ENCODE measurements around the gene TLE4.

The TLE4 gene

DNA sequence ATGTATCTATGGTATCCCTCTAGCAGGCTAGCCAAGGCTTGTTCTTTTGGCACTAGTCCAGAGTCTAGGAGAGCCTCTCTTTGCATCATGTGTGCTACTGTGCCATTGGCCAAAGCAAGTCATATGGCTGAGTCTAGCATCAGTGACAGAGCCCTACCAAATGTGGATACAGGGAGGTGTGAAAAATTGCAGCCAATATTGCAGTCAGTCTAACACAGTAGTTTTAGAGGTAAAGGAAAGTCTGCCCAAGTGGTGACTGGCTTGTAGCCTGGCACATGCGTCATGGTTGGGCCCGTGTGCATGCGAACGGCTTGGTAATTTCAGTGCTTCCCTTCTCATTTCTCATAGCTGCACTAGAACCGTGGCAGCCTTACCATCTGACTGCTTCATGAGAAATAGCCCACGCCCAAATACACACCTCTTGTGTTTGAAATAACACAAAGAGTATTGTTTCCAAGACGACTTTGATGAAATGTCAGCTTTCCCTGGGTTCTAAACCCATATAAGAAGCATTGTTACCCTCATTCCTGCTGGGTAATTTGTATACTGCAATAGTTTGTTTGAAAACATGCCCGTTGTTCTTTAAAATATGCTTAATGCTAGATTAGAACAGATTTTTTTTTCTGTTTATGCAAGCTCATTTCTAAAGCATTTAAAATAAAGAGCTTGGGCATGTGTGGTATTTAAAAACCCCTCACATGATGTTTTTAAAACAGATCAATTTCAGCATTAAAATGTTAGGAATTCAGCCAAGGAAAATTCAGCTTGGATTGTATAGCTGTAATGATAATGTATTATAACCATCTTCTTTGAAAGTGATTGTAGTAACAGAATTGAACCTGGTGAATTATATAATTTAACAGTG is 113.2 kb downstream of the TLE4 start:
- TF ChIP-seq, protein P1, sequence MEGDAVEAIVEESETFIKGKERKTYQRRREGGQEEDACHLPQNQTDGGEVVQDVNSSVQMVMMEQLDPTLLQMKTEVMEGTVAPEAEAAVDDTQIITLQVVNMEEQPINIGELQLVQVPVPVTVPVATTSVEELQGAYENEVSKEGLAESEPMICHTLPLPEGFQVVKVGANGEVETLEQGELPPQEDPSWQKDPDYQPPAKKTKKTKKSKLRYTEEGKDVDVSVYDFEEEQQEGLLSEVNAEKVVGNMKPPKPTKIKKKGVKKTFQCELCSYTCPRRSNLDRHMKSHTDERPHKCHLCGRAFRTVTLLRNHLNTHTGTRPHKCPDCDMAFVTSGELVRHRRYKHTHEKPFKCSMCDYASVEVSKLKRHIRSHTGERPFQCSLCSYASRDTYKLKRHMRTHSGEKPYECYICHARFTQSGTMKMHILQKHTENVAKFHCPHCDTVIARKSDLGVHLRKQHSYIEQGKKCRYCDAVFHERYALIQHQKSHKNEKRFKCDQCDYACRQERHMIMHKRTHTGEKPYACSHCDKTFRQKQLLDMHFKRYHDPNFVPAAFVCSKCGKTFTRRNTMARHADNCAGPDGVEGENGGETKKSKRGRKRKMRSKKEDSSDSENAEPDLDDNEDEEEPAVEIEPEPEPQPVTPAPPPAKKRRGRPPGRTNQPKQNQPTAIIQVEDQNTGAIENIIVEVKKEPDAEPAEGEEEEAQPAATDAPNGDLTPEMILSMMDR (IDR thresholded peaks at IDR 0.05) = no peak
- TF ChIP-seq ZFX (IDR thresholded peaks at IDR 0.05; ENCODE audit: borderline replicate concordance) = no peak
- no peak overlapping the region for H3K27ac ChIP-seq

DNA sequence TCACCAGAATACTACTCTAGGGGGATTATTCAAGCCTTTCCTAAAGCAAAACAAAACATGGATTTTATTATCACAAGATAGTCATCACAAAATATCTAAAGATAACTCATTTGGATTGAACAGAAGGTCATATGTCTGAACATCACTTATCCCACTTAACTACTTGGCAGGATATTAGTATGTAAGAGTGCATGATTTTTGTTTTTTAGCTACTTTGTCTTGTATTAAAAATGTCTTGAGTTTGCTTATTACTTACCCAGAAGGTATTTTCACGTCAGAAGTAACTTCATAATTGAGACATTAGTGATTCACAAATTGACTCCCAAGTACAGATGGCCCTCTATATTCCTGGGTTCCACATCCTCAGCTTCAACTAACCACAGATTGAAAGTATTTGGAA is 113.8 kb downstream of the TLE4 start:
- TF ChIP-seq ZFX (IDR thresholded peaks at IDR 0.05; ENCODE audit: borderline replicate concordance) = no peak
- TF ChIP-seq, protein P1 (IDR thresholded peaks at IDR 0.05) = no peak
- no peak overlapping the region for H3K27ac ChIP-seq

DNA sequence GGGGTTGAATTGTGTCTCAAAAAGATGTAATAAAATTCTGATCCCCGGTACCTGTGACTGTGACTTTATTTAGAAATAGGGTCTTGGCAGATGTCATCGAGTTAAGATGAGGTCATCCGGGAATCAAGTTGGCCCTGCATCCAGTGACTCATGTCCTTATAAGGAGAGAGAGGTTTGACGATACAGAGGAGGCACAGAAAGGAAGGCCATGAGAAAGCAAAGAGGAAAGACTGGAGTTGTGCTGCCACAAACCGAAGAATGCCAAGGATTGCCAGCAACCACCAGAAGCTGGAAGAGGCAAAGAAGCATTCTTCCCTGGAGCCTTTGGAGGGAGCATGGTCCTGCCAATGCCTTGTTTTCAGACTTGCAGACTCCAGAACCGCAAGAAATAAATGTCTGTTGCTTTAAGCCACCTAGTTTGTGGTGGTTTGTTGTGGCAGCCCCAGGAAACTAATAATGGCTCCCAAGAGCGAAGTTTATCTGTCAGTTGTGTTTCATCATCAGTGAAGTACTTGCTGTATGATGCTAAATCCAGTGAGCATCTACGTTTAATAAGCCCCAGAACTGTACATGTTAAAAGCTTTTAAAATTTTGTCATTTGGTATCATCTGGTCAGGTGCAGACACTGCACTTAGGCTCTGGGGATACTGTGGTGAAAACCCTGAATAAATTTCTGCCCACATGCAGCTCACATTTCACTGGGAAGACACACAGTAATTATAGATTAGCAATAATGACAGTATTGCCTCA is 114.8 kb downstream of the TLE4 start:
- H3K27ac ChIP-seq = no peak overlapping the region
- TF ChIP-seq ZFX (IDR thresholded peaks at IDR 0.05; ENCODE audit: borderline replicate concordance) = no peak
- TF ChIP-seq, protein P1 (IDR thresholded peaks at IDR 0.05) = no peak

DNA sequence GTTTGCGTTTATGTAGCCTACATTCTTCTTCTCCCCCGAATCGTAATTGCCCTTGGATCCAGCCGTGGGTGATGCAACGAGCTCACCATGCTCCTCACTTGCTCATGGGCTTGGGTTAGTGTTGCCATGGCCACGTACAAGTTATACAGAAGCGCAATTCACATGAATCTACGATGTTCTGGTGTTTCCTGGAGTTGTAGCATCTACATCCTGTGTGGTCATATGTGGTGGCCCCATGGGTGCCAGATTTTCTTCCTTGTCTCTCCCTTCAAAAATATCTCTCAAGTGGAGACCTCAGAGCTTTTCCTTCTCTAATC is 115.3 kb downstream of the TLE4 start:
- TF ChIP-seq ZFX (IDR thresholded peaks at IDR 0.05; ENCODE audit: borderline replicate concordance) = no peak
- no peak overlapping the region for H3K27ac ChIP-seq

DNA sequence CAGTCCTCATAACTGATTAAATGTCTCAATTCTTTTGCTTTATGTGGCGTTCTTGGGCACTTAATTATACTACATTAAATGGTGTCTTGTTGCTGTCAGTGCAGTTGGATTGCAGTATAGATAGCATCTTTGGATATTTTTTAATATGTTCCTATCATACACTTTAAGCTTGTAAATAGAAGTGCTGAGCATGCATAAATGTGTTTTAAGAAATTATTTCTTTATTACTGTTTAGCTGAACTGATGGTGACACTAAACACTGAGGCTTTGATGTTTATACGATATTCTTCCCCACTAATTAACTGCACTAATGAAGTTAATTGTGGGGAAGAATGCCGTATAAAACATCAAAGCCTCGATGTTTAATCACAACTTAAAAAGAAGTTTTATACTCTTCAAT is 116.6 kb downstream of the TLE4 start:
- H3K27ac ChIP-seq = no peak overlapping the region
- no peak for TF ChIP-seq ZFX (IDR thresholded peaks at IDR 0.05; ENCODE audit: borderline replicate concordance)
- TF ChIP-seq, protein P1 (IDR thresholded peaks at IDR 0.05) = no peak

DNA sequence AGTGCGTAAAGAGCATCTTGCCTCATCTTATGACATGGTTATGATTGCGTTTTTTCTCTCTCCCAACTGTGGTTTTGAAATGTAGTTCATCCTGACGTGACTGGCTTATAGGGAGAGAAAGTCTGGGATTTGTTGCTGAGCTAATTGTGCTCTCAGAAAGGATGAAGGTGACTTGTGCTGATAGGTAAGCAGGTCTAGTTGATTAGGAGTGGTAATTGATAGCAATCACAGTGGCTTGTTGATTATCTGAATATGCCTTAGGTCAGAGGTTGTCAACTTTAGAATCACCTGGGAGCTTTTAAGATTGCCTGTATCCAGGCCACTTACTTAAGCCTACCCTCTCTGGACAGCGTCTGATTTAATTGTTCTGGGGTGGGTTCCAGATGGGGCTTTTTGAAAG is 117.8 kb downstream of the TLE4 start:
- TF ChIP-seq ZFX (IDR thresholded peaks at IDR 0.05; ENCODE audit: borderline replicate concordance) = no peak
- TF ChIP-seq, protein P1 (IDR thresholded peaks at IDR 0.05) = no peak
- no peak overlapping the region for H3K27ac ChIP-seq

DNA sequence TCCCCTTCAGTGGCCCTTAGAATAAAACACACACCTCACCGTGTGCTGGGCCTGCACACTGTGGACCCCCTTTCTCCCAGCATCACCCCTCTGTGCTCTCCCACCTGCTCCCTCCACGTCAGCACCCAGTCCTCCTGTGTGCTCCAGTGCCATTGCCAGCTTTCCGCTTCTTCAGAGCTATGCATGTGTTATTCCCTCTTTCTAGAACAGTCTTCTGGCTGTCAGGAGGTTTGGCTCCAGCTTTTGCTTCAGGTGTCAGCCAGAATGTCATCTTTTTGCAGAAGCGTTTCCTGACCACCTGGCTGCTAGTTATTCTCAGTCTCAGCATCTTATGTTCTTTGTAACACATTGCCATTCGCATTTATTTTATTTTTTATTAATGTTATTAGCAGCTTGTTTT is 119.7 kb downstream of the TLE4 start:
- H3K27ac ChIP-seq = no peak overlapping the region
- no peak for TF ChIP-seq ZFX (IDR thresholded peaks at IDR 0.05; ENCODE audit: borderline replicate concordance)

DNA sequence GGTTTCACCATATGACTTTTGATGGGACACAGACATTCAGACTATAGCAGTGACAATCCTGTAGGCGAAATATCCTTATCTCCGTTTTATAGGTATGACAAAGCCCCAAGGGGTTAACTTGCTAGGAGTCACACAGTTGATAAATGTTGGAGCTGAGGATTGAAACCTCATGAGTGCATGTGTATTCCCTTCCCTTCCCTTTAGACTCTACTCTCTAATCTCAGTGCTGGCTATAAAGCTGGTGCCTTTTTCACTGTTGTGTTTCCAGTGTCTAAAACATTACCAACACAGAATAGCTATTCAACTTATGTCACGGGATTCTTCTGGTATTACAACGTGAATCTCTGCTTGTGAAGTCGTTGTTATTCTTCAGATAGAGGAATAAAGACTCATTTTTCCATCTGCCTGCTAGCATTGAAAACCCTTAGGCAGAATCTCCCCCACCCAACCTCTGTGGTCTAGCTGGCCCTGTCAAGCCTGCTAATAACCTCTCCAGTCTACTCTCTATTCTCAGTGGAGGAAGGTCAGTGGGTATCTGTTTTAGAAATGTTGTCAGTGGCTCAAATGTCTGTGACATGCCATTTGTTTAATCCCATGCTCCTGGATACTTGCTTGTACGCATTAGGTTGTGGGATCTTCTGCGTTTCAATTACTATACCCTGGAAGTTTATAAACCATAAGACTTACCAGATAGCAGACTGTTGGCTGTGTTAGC is 121.2 kb downstream of the TLE4 start:
- TF ChIP-seq, protein P1 (IDR thresholded peaks at IDR 0.05) = no peak
- TF ChIP-seq ZFX (IDR thresholded peaks at IDR 0.05; ENCODE audit: borderline replicate concordance) = no peak
- H3K27ac ChIP-seq = no peak overlapping the region
